NCI-H2029 (cell line): ENCODE results near the gene DCDC2C.

Experiments used
- DNase-seq: peaks from one replicate; lab custom pipeline; 2025; lab: John Stamatoyannopoulos, UW

The DCDC2C gene

GRCh38 chr2:3709225-3709624 is 5.8 kb downstream of the DCDC2C start:
- DNase-seq, result no peak

GRCh38 chr2:3712424-3712823 is 9.0 kb downstream of the DCDC2C start:
- no peak for DNase-seq

- DNase-seq, result no peak
Observed at GRCh38 chr2:3712831-3713503, 9.6 kb downstream of the DCDC2C start.

- no peak for DNase-seq
Observed at GRCh38 chr2:3718679-3719078, 15.3 kb downstream of the DCDC2C start.

GRCh38 chr2:3725002-3725401 is 21.6 kb downstream of the DCDC2C start:
- DNase-seq, result no peak

GRCh38 chr2:3725458-3726250 is 22.3 kb downstream of the DCDC2C start:
- DNase-seq, result no peak

GRCh38 chr2:3726511-3726910 is 23.1 kb downstream of the DCDC2C start:
- no peak for DNase-seq

- no peak for DNase-seq
Observed at GRCh38 chr2:3727397-3728045, 24.1 kb downstream of the DCDC2C start.

GRCh38 chr2:3728104-3729054 is 25.0 kb downstream of the DCDC2C start:
- no peak for DNase-seq

- no peak for DNase-seq
Observed at GRCh38 chr2:3729055-3729448, 25.7 kb downstream of the DCDC2C start.

GRCh38 chr2:3729786-3730185 is 26.4 kb downstream of the DCDC2C start:
- DNase-seq, result no peak

GRCh38 chr2:3730646-3731045 is 27.3 kb downstream of the DCDC2C start:
- DNase-seq, result no peak

- no peak for DNase-seq
Observed at GRCh38 chr2:3731829-3732228, 28.5 kb downstream of the DCDC2C start.

GRCh38 chr2:3736112-3736511 is 32.7 kb downstream of the DCDC2C start:
- DNase-seq, result no peak

- no peak for DNase-seq
Observed at GRCh38 chr2:3737128-3737527, 33.8 kb downstream of the DCDC2C start.

- no peak for DNase-seq
Observed at GRCh38 chr2:3738454-3738853, 35.1 kb downstream of the DCDC2C start.

- DNase-seq, result no peak
Observed at GRCh38 chr2:3739313-3739712, 35.9 kb downstream of the DCDC2C start.

GRCh38 chr2:3741396-3741795 is 38.0 kb downstream of the DCDC2C start:
- no peak for DNase-seq

- DNase-seq, result no peak
Observed at GRCh38 chr2:3741867-3742602, 38.7 kb downstream of the DCDC2C start.

GRCh38 chr2:3742743-3743508 is 39.6 kb downstream of the DCDC2C start:
- DNase-seq, result no peak
